UCSD-AML1 (cell line): ENCODE results near the gene ATXN8OS.
A peak's percentile ranks its signal among the peaks of the same experiment; 100 is the strongest.
"Not testable (repeated sequence)": the region's sequence is repeated elsewhere in the genome, so short reads cannot be mapped to it uniquely, and the experiment has no call there.

Source experiments
- DNase-seq: peaks from one replicate; lab custom pipeline; 2025; ENCODE audit not compliant: unreplicated experiment; lab: John Stamatoyannopoulos, UW

ATXN8OS gene

GRCh38 chr13:70107498-70108281, at the start of gene ATXN8OS:
TSS of gene ATXN8OS (plus strand) at chr13:70107826.
- peak; percentile 4 for DNase-seq

- no peak for DNase-seq
Observed at GRCh38 chr13:70080012-70080411, 27.6 kb upstream of the ATXN8OS start.

- DNase-seq: no peak
Observed at GRCh38 chr13:70087247-70087646, 20.4 kb upstream of the ATXN8OS start.

- no peak for DNase-seq
Observed at GRCh38 chr13:70088926-70089325, 18.7 kb upstream of the ATXN8OS start.

- DNase-seq: no peak
Observed at GRCh38 chr13:70090036-70090723, 17.4 kb upstream of the ATXN8OS start.

GRCh38 chr13:70098669-70099068, 9.0 kb upstream of the ATXN8OS start:
- DNase-seq: no peak

- no peak for DNase-seq
Observed at GRCh38 chr13:70104481-70104880, 3.1 kb upstream of the ATXN8OS start.

GRCh38 chr13:70107125-70107497, 515 bp upstream of the ATXN8OS start:
- DNase-seq: peak; percentile 1

GRCh38 chr13:70108356-70109105, 905 bp downstream of the ATXN8OS start, which contains the start of gene KLHL1:
TSS of gene KLHL1 (minus strand) at chr13:70108452. CDS start at chr13:70107699, 753 bp downstream.
- DNase-seq: peak; percentile 1

GRCh38 chr13:70117338-70117905, 9.8 kb downstream of the ATXN8OS start:
- no peak for DNase-seq

- DNase-seq: no peak
Observed at GRCh38 chr13:70125693-70126092, 18.1 kb downstream of the ATXN8OS start.

- DNase-seq: no peak
Observed at GRCh38 chr13:70128098-70128497, 20.5 kb downstream of the ATXN8OS start.

- not testable (repeated sequence) for DNase-seq
Observed at GRCh38 chr13:70142658-70143057, 35.0 kb downstream of the ATXN8OS start.

- no peak for DNase-seq
Observed at GRCh38 chr13:70162141-70162540, 54.5 kb downstream of the ATXN8OS start.

GRCh38 chr13:70170689-70171088, 63.1 kb downstream of the ATXN8OS start:
- DNase-seq: no peak

- DNase-seq: no peak
Observed at GRCh38 chr13:70171151-70171550, 63.5 kb downstream of the ATXN8OS start.

GRCh38 chr13:70172946-70173597, 65.4 kb downstream of the ATXN8OS start:
- no peak for DNase-seq

- no peak for DNase-seq
Observed at GRCh38 chr13:70173598-70173959, 66.0 kb downstream of the ATXN8OS start.

- DNase-seq: no peak
Observed at GRCh38 chr13:70178346-70178745, 70.7 kb downstream of the ATXN8OS start.
